Activated CD8-positive, alpha-beta memory T cell treated with anti-CD3 and anti-CD28 coated beads, Interleukin-2, amount 50 U/mL, for 24 hours (primary cell): ENCODE measurements around the gene GMEB2.
"Not testable (repeated sequence)": the region's sequence is repeated elsewhere in the genome, so short reads cannot be mapped to it uniquely, and the experiment has no call there.

Experiments
- DNase-seq: peaks from one replicate; pipeline ENCODE4 v3.0.0-alpha.2; 2020; ENCODE audit errors: extremely low read depth

Gene GMEB2

GRCh38 chr20:63573647-63574131, 53.2 kb downstream of the GMEB2 start:
- no peak for DNase-seq

GRCh38 chr20:63572788-63573646, 53.9 kb downstream of the GMEB2 start:
- DNase-seq = no peak

- DNase-seq = no peak
These were observed 54.7 kb downstream of the GMEB2 start for GRCh38 chr20:63572071-63572787.

GRCh38 chr20:63571087-63571478, 55.8 kb downstream of the GMEB2 start:
- DNase-seq = not testable (repeated sequence)

GRCh38 chr20:63570281-63571086, 56.4 kb downstream of the GMEB2 start:
- no peak for DNase-seq

GRCh38 chr20:63568986-63569949, 57.6 kb downstream of the GMEB2 start:
- no peak for DNase-seq

- no peak for DNase-seq
These were observed 58.5 kb downstream of the GMEB2 start for GRCh38 chr20:63568170-63568981.

GRCh38 chr20:63567386-63568169, 59.3 kb downstream of the GMEB2 start:
- DNase-seq = no peak

GRCh38 chr20:63567136-63567385, 59.8 kb downstream of the GMEB2 start:
- no peak for DNase-seq

GRCh38 chr20:63566395-63567135, 60.3 kb downstream of the GMEB2 start:
- no peak for DNase-seq

- no peak for DNase-seq
These were observed 61.1 kb downstream of the GMEB2 start for GRCh38 chr20:63565699-63566335.

GRCh38 chr20:63565021-63565698, 61.7 kb downstream of the GMEB2 start:
- no peak for DNase-seq

- DNase-seq = no peak
These were observed 62.7 kb downstream of the GMEB2 start for GRCh38 chr20:63564036-63564810.

- no peak for DNase-seq
These were observed 63.5 kb downstream of the GMEB2 start for GRCh38 chr20:63563225-63563935.

GRCh38 chr20:63562461-63563224, 64.3 kb downstream of the GMEB2 start:
- DNase-seq = no peak
